Chondrocyte (in vitro differentiated cells): Measurements from ENCODE around the gene SLC35F1. TPM values are rescaled to one million over a fixed set of nuclear protein-coding genes. Genes with fewer than 3 reads are reported as not detected.

ENCODE experiments used
- DNase-seq: peaks from one replicate; pipeline ENCODE4 v3.0.0; 2021; ENCODE audit warnings: mixed read lengths, low spot score
- H3K27ac Mint-ChIP-seq: one replicate; pipeline ENCODE4 v1.8.0; 2021; ENCODE audit warnings: mild to moderate bottlenecking, moderate library complexity, mixed read lengths; ENCODE audit not compliant: unreplicated experiment
- H3K27me3 Mint-ChIP-seq: 2 replicates; pipeline ENCODE4 v1.8.0; 2021; ENCODE audit warnings: low read depth, mixed read lengths
- H3K36me3 Mint-ChIP-seq: 2 replicates; pipeline ENCODE4 v1.8.0; 2021; ENCODE audit warnings: low read depth, mixed read lengths
- H3K4me1 Mint-ChIP-seq: 2 replicates; pipeline ENCODE4 v1.8.0; 2021; ENCODE audit warnings: low read depth, mild to moderate bottlenecking, mixed read lengths
- H3K4me3 Mint-ChIP-seq: one replicate; pipeline ENCODE4 v1.8.0; 2021; ENCODE audit warnings: mild to moderate bottlenecking, moderate library complexity, mixed read lengths; ENCODE audit not compliant: unreplicated experiment
- H3K9me3 Mint-ChIP-seq: 2 replicates; pipeline ENCODE4 v1.8.0; 2021; ENCODE audit warnings: low read depth, mixed read lengths
- total RNA-seq: library from RNA; stranded (reverse); gene quantifications from 3 replicates; pipeline ENCODE4 v1.2.1, GENCODE V29; 2021
- TF ChIP-seq, protein P1 (sequence below): fragments of 200-600 bp; sonication (generic); IDR thresholded peaks from 2 replicates; pipeline ENCODE4 v1.5.0; 2021; ENCODE audit warnings: antibody characterized with exemption, mild to moderate bottlenecking, moderate library complexity

The SLC35F1 gene
- total RNA-seq, 1 donor from 2014 or later = not detected

DNA sequence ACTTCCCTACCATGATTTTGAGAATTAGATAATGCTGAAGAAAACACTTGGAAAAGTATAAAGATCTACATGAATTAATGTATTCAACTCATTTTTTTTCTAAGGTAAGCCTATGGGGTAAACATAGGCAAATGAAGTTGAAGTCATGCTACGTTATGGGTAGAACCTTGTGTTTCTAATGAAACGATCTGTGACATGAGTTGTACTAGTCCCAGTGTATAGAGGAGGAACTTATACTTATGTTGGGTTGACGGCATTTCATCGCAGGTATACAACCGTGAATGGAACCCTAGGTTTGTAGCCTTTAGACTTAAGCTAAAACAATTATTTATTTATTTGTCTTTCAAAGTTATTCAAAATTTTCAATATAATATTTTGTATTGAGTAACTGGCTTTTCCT lies 2.6 kb downstream of the SLC35F1 start:
- no peak for DNase-seq
- Mint-ChIP-seq H3K27ac (no peak overlapping the region), H3K4me1 (peaks cover 8% of the 10 kb centered on the region), H3K27me3 (peaks cover 35% of the 10 kb centered on the region), H3K9me3 (no peaks in the 10 kb centered on the region), H3K36me3 (no peaks in the 10 kb centered on the region), H3K4me3 (no peak overlapping the region)
- TF ChIP-seq, protein P1, sequence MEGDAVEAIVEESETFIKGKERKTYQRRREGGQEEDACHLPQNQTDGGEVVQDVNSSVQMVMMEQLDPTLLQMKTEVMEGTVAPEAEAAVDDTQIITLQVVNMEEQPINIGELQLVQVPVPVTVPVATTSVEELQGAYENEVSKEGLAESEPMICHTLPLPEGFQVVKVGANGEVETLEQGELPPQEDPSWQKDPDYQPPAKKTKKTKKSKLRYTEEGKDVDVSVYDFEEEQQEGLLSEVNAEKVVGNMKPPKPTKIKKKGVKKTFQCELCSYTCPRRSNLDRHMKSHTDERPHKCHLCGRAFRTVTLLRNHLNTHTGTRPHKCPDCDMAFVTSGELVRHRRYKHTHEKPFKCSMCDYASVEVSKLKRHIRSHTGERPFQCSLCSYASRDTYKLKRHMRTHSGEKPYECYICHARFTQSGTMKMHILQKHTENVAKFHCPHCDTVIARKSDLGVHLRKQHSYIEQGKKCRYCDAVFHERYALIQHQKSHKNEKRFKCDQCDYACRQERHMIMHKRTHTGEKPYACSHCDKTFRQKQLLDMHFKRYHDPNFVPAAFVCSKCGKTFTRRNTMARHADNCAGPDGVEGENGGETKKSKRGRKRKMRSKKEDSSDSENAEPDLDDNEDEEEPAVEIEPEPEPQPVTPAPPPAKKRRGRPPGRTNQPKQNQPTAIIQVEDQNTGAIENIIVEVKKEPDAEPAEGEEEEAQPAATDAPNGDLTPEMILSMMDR = no peak

DNA sequence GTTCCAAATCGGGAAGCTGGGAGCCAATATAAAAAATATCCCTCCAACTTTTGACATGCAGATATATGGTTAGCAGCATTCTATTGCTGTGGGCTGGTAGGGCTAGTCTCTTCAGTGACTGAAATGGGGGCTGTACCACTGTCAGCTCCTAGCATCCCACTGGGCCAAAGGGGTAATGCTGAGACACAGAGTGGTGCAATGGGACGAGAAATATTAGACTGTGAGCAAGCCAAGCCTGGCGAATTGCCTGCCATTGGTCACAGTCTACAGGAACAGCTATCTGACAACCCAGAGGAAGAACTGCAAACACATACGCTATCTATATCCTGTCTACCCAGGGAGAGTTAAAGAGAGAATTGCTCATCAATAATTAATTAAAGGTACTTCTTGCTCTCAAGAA lies 3.5 kb downstream of the SLC35F1 start:
- no peak overlapping the region for H3K27ac Mint-ChIP-seq
- H3K4me3 Mint-ChIP-seq = no peak overlapping the region
- DNase-seq = no peak
- TF ChIP-seq, protein P1 = no peak
- peaks cover 8% of the 10 kb centered on the region for H3K4me1 Mint-ChIP-seq
- no peaks in the 10 kb centered on the region for H3K9me3 Mint-ChIP-seq
- peaks cover 26% of the 10 kb centered on the region for H3K27me3 Mint-ChIP-seq
- H3K36me3 Mint-ChIP-seq = no peaks in the 10 kb centered on the region

DNA sequence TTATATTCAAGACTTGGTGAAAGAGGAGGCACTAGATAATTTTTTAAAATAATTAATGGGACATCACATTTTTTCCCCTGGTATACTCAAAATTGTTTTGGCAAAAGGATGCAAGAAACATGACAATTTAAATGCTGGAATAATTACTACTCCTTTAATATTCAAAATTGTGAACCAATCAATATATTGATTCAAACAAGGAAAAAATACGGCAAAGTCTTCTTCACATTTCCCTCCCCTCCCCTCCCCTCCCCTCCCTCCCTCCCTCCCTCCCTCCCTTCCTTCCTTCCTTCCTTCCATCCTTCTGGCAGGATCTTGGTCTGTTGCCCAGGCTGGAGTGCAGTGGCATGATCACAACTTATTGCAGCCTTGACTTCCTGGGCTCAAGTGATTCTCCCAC lies 4.1 kb downstream of the SLC35F1 start:
- no peaks in the 10 kb centered on the region for H3K36me3 Mint-ChIP-seq
- H3K4me1 Mint-ChIP-seq = peaks cover 8% of the 10 kb centered on the region
- H3K4me3 Mint-ChIP-seq = no peak overlapping the region
- no peak overlapping the region for H3K27ac Mint-ChIP-seq
- peaks cover 22% of the 10 kb centered on the region for H3K27me3 Mint-ChIP-seq
- H3K9me3 Mint-ChIP-seq = no peaks in the 10 kb centered on the region
- DNase-seq = no peak
- TF ChIP-seq, protein P1 = no peak

DNA sequence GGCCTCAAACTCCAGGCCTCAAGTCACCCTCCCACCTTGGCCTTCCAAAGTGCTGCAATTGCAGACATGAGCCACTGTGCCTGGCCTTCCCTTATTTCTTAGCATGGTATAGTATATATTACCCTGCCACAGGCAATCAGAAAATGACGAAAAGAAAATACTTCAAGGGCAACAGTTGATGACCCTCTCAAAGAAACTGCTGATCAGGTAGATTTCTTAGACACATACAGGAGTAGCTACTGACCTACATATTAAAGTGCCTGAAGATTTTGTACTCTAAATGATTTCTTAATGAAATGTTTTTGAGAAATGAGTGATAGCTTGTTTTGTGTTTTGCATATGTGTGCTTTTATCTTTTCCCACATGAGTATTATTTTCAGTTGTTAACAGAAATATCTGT lies 4.6 kb downstream of the SLC35F1 start:
- Mint-ChIP-seq H3K4me1 (peaks cover 6% of the 10 kb centered on the region), H3K27ac (no peak overlapping the region), H3K9me3 (no peaks in the 10 kb centered on the region), H3K27me3 (peaks cover 18% of the 10 kb centered on the region), H3K4me3 (no peak overlapping the region), H3K36me3 (no peaks in the 10 kb centered on the region)
- no peak for DNase-seq
- TF ChIP-seq, protein P1 = no peak

DNA sequence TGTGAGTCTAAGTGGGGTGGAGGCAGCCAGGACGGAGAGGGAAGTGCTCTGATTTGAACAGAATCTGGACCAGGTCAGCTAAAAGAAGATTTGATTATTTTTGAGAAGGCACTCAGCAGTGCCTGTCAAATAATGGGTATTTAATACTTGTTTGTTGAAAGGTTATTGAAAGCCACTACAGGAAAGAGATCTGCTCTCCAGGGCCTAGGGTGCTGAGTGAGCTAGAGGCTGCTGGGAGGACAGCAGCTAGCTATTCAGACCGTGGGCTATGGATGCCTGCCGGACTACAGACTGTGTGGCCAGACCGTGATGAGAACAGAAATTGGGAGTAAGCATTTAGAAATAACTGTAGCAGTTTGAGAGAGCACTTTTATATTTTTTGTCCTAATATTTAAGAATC lies 8.8 kb downstream of the SLC35F1 start:
- Mint-ChIP-seq H3K9me3 (no peaks in the 10 kb centered on the region), H3K27me3 (peaks cover 3% of the 10 kb centered on the region), H3K27ac (no peak overlapping the region), H3K4me3 (no peak overlapping the region), H3K4me1 (no peaks in the 10 kb centered on the region), H3K36me3 (no peaks in the 10 kb centered on the region)
- TF ChIP-seq, protein P1 = no peak
- DNase-seq = no peak
